NCI-H2196 (cell line): ENCODE results near the gene NLRC5.
"Not testable (repeated sequence)": the region's sequence is repeated elsewhere in the genome, so short reads cannot be mapped to it uniquely, and the experiment has no call there.

ENCODE experiments used
- DNase-seq: peaks from one replicate; lab custom pipeline; 2025; ENCODE audit not compliant: unreplicated experiment; lab: John Stamatoyannopoulos, UW

The NLRC5 gene

DNA sequence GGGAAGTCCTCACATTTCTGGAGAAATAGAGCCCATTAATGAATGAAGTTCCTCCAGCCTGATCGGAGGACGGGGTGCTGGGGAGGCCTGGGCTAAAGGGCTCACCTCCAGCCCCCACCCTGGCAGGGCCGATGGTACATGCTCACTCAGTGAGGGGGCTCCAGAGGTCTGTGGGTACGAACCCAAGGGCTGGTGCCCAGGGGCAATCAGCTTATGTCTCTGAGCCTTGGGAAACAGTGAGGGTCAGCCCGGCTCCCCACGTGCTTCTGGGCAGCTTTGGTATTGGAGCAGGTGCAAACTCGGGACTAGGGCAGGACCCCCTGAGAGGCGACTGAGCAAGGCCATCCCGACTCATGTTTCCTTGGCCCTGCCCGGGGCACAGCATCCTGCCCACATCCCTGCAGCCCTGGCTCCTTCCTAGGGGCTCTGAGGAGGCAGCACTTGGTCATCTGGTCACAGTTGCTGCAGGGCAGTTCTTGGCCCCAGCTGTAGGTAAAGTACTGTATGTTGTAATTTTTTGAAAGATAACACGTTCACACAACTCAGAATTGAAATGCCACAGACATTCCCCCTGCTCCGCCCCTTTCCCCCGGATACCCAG is 28.6 kb upstream of the NLRC5 start:
- DNase-seq = no peak

DNA sequence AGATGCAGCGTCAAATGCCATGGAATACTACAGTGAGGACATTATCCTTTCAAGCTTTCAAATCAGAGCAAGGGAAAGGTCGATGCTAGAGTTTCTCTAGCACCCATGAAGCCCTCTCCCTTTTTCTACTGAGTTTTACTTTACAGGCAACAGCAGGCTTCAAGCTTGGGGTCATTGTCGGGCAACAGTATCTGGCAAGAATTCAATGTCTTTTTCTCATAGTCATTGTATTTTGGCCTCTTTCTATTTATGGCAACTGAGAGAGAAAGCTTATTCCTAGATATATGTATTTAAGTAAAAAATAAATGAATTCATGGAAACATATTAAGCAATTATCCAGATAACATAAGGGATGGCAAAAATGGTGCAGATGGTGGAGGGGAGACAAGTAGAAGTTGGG is 28.0 kb upstream of the NLRC5 start:
- DNase-seq = no peak

GRCh38 chr16:56961851-56962281 is 27.5 kb upstream of the NLRC5 start, which contains the start of gene CETP:
TSS of gene CETP (plus strand) at chr16:56961950. CDS start at chr16:56961980, 30 bp downstream.
- DNase-seq = no peak

DNA sequence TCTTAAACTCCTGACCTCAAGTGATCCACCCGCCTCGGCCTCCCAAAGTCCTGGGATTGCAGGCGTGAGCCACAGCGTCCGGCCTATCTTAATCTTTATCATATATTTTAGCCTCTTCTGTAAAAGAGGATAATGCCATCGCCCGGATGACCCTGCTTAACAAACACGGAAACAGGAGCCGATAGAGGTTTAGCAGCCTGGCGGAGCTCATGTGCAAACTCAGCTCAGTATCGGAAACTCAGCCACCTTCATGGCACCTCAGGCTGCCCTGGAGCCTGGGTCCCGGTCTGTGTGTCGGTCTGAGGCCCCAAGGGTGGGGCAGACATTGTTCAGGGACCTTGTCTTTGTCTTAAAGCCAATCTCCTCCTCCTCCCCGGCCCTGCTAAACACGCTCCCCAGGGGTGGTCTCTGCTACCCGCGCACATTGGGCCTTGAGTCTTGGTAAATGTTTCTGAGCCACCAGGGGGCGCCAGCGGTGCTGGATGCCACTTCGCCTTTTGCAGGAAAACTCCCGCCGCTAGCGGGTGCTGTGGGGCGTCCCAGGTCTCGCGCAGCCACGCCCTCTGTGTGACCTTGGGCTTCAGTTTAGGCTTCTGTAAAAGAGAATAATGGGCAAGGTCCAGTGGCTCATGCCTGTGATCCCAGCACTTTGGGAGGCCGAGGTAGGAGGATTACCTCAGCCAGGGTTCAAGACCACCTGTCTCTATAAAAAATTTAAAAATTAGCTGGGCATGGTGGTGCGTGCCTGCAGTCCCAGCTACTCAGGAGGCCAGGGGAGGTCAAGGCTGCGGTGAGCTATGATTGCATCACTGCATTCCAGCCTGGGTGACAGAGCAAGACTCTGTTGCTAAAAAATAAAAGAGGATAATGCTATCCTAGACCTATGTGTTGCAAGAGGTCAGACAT is 24.9 kb upstream of the NLRC5 start:
- peak; percentile 0 for DNase-seq

- DNase-seq = no peak
Observed at GRCh38 chr16:56965149-56966092, 23.9 kb upstream of the NLRC5 start.

- DNase-seq = no peak
Observed at GRCh38 chr16:56966093-56966475, 23.3 kb upstream of the NLRC5 start.

DNA sequence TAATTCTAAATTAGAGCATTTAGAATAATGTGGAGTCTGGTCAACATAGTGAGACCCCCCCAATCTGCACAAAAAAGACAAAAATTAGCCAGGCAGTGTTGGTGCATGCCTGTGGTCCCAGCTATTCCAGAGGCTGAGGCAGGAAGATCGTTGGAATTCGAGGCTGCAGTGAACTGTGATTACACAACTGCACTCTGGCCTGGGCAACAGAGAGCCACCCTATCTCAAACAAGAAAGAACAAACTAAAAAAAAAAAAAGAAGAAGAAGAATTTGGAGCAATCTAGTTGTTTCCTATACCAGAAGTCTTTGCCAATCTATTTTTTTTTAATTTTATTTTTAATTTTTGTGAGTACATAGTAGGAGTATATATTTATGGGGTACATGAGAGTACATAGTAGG is 21.6 kb upstream of the NLRC5 start:
- DNase-seq = no peak

DNA sequence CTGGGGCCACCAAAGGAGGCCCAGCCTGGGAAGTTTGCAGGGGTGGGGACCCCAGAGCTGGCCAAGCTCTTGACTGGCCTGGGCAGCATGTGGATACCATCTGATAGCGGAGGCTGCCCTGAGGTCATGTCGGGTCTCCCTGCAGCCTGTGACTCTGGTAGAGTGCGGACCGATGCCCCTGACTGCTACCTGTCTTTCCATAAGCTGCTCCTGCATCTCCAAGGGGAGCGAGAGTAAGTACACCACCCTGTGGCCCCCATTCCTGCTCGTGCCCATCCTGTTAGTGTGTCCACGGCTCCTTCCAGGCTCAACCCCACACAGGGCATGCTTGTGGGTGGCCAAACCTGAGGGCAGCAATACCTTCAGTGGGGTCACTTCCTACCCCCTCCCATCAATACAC is 19.6 kb upstream of the NLRC5 start:
- no peak for DNase-seq

GRCh38 chr16:56970934-56971767 is 18.2 kb upstream of the NLRC5 start:
- no peak for DNase-seq

GRCh38 chr16:56971768-56972043 is 17.7 kb upstream of the NLRC5 start:
- no peak for DNase-seq

DNA sequence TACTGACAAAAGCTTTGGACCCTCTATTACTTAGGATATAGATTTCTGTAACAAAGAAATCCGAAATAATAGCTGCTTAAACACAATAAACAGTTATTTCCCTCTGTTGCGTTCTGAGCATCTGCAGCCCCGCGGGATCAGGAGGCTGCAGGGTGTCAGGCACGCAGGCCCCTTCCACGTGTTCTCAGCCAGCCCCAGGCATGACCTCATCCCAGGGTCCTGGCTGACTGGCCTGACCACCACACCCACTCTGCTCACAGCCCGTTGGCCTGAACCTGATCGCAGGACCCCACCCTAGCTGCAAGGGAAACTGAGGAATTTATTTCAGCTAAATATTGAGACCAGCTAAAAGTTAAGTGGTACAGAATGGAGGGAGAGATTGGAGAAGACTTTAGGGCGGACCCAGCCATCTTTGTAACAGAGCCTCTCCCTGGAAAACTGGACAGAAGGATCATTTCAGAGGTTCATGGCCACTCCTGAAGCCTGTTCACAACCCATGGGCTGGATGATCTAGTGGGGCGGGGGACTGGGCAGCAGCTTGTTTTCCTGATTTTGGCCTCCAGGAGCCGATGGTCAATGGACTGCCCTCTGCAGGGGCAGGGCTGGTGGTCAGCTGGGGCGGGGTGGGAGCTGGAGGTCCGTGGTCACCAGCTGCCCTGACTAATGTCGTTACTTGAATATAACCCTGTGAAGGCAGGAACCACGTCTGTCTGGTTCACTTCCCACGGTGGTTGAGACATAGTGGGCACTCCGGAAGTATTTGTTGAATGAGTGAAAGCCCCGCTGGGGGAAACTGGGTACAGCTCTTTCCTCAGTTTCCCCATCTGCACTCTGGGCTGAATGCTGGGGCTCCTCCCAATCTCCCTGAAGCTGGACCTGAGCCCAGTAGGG is 16.7 kb upstream of the NLRC5 start:
- DNase-seq = no peak

DNA sequence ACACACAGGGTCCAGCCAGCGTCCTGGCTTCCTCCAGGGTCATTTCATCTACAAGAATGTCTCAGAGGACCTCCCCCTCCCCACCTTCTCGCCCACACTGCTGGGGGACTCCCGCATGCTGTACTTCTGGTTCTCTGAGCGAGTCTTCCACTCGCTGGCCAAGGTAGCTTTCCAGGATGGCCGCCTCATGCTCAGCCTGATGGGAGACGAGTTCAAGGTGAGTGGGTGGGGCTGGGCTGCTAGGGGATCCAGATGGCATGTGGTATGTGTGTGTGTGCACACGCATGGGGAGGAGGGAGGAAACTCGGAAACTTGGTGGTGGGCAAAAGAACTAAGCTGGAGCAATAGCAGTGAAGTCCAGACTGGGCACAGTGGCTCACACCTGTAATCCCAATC is 16.1 kb upstream of the NLRC5 start:
- DNase-seq = no peak

DNA sequence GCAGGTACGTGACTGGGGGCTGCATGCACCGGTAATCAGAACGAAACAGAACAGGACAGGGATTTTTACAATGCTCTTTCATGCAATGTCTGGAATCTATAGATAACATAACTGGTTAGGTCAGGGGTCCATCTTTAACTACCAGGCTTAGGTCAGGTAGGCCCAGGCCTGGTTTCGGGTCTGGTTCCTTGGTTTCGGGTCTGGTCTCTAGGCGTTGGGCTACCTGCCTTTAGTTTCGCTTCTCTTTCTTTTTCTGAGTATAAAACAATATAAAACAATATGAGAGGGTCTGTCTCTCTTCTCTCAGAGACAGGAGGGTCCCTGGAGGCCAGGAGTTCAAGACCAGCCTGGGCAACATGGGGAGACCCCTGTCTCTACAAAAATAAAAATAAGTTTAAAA is 15.5 kb upstream of the NLRC5 start:
- DNase-seq = not testable (repeated sequence)

DNA sequence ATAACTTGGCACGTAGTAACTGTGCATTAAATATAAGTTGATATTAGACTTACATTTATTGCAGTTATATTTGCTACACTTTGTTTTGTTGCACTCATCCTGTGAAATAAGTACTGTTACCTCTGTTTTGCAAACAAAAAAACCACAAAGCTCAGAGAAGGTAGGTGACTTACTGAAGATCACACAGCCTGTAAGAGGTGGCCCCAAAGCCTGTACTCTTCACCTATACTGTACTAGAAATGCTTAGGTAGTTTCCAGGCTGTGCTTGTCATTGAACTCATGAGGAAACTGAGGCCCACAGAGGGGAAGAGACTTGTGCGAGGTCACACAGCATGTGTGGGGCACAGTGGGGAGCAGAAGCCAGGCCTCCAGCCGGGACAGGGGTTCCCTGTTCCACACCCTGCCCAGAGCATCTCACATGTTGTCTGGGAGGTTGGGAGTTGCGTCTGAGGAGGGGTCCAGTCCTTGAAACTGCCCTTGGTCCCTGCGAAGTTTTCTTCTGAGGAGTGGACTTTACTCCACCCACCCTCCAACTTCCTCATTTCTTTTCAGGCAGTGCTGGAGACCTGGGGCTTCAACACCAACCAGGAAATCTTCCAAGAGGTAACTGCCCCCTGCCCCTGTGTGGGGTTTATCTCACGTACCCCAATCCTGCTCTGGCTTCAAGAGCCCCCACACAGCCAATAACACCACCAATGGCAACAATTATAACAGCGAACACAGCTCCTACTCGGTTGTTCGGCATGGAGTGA is 14.6 kb upstream of the NLRC5 start:
- DNase-seq = no peak

DNA sequence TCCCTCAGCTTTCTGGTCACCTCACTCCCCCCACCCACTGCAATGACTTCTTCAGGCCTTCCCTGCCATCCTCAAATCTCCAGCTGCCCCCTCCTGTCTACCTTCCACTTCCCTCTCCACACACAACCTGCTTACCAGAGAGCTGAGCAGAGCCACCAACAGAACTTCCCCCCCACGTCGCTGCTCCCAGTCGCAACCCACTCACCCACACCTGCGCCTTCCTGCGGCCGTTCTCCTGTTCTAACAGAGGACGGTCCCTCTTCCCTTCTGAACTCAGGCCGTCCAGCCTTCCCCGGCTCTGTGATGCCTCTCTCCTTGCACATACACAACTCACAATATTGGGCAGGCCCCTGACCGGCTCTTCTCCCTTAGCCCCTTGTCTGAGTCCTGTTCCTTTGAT is 13.6 kb upstream of the NLRC5 start:
- DNase-seq = no peak

GRCh38 chr16:56977216-56977615 is 12.1 kb upstream of the NLRC5 start:
- DNase-seq = no peak

- DNase-seq = no peak
Observed at GRCh38 chr16:56977823-56978430, 11.4 kb upstream of the NLRC5 start.

- no peak for DNase-seq
Observed at GRCh38 chr16:56980201-56980535, 9.2 kb upstream of the NLRC5 start.
